GM10266 (cell line): ENCODE measurements around the gene TENM4.

Source experiments
- DNase-seq: peaks from one replicate; pipeline ENCODE4 v3.0.0; 2012; ENCODE audit errors: extremely low spot score
- CTCF ChIP-seq: IDR thresholded peaks from 2 replicates; pipeline ENCODE4 v1.5.1; 2012; ENCODE audit warnings: mild to moderate bottlenecking, low read depth; ENCODE audit not compliant: control insufficient read depth, insufficient read depth; ENCODE audit errors: missing control alignments

TENM4 gene

GRCh38 chr11:78838417-78838816 lies 602.4 kb downstream of the TENM4 start:
- DNase-seq = no peak
- TF ChIP-seq CTCF = no peak

- no peak for DNase-seq
- TF ChIP-seq CTCF = no peak
Observed at GRCh38 chr11:78835646-78836045, 605.2 kb downstream of the TENM4 start.

- no peak for TF ChIP-seq CTCF
- no peak for DNase-seq
Observed at GRCh38 chr11:78834886-78835285, 605.9 kb downstream of the TENM4 start.

- TF ChIP-seq CTCF = no peak
Observed at GRCh38 chr11:78833237-78833636, 607.6 kb downstream of the TENM4 start.

GRCh38 chr11:78832226-78832947 lies 608.4 kb downstream of the TENM4 start:
- DNase-seq = no peak
- TF ChIP-seq CTCF = no peak

More at GRCh38 chr11:78833237-78833636, 607.6 kb downstream of the TENM4 start:
- no peak for DNase-seq

- no peak for DNase-seq
- no peak for TF ChIP-seq CTCF
Observed at GRCh38 chr11:78831571-78831970, 609.3 kb downstream of the TENM4 start.

GRCh38 chr11:78830277-78830819 lies 610.5 kb downstream of the TENM4 start:
- no peak for TF ChIP-seq CTCF
- DNase-seq = no peak
